H1 (cell line): ENCODE results near the gene THOC5. TPM values are rescaled to one million over a fixed set of nuclear protein-coding genes. Genes with fewer than 3 reads are reported as not detected.

Source experiments
- BRCA1 ChIP-seq: IDR thresholded peaks from 2 replicates; pipeline ENCODE4 v1.6.1; 2012; ENCODE audit warnings: low read depth, low read length, improper control_type of control experiment
- CBX5 ChIP-seq: fragments of 300-800, 300-1000 bp; sonication (generic); IDR thresholded peaks from 2 replicates; pipeline ENCODE4 v1.7.1; 2016; ENCODE audit warnings: antibody characterized with exemption, low read length, low read depth
- CHD1 ChIP-seq: IDR thresholded peaks from 2 replicates; pipeline ENCODE4 v1.6.1; 2012; ENCODE audit warnings: low read depth, low read length, improper control_type of control experiment
- CHD7 ChIP-seq: fragments of 300-600 bp; sonication (generic); IDR thresholded peaks from 2 replicates; pipeline ENCODE4 v1.7.1; 2012; ENCODE audit warnings: low read length, moderate library complexity, mild to moderate bottlenecking, inconsistent platforms; ENCODE audit not compliant: insufficient replicate concordance
- CREB1 ChIP-seq: IDR thresholded peaks from 2 replicates; pipeline ENCODE4 v1.6.1; 2012; ENCODE audit warnings: inconsistent platforms
- EP300 ChIP-seq, 2 experiments: IDR thresholded peaks; 1 replicate in 1 of 2; 2 replicates in 1 of 2; pipeline ENCODE4 v1.6.1; 2011 to 2012; ENCODE audit warnings: low read depth in 2 of 2, low read length in 2 of 2, mild to moderate bottlenecking in 2 of 2, borderline replicate concordance in 1 of 2, inconsistent platforms in 1 of 2, moderate library complexity in 1 of 2
- JUND ChIP-seq: IDR thresholded peaks from 2 replicates; pipeline ENCODE4 v1.6.1; 2011; ENCODE audit warnings: mild to moderate bottlenecking, improper control_type of control experiment, low read length
- KDM5A ChIP-seq: fragments of 200-600 bp; IDR thresholded peaks from 2 replicates; pipeline ENCODE4 v1.7.1; 2012; ENCODE audit warnings: mild to moderate bottlenecking, low read length, inconsistent platforms, mixed read lengths
- POLR2AphosphoS5 ChIP-seq: IDR thresholded peaks from 2 replicates; pipeline ENCODE4 v1.6.1; 2011; ENCODE audit warnings: low read depth, low read length
- RFX5 ChIP-seq: IDR thresholded peaks from 2 replicates; pipeline ENCODE4 v1.6.1; 2011; ENCODE audit warnings: low read depth, low read length, improper control_type of control experiment, borderline replicate concordance
- SRF ChIP-seq: IDR thresholded peaks from 2 replicates; pipeline ENCODE4 v1.6.1; 2011; ENCODE audit warnings: mild to moderate bottlenecking, low read depth, low read length, moderate library complexity
- TEAD4 ChIP-seq: IDR thresholded peaks from 2 replicates; pipeline ENCODE4 v1.6.1; 2012; ENCODE audit warnings: low read depth, low read length, inconsistent platforms, mixed read lengths
- polyA plus RNA-seq, 7 experiments: library from polyadenylated mRNA; depleted of rRNA in 3 of 7; stranded (reverse) in 5 of 7; unstranded in 2 of 7; fragments of >200 nt in 5 of 7; fragments of 200-250 nt in 2 of 7; gene quantifications; 1 replicate in 5 of 7; 2 replicates in 1 of 7; 4 replicates in 1 of 7; pipeline versions ENCODE4 v1.2.1 to v1.2.3, GENCODE V29; 2011 to 2013; ENCODE audit warnings: missing spikeins in 2 of 7, mixed read lengths in 2 of 7
- total RNA-seq: library from RNA; stranded (reverse); fragmentation: NEBNext Ultra II Directional; extraction: Animal tissue kit (Norgen Biotek cat#: 25700); gene quantifications from 2 replicates; pipeline ENCODE4 v1.2.1, GENCODE V29; 2021

THOC5 gene
- total and polyA plus RNA-seq, 2 of the 8 experiments (the other 6 are each of a cell fraction or from before 2014, with no cell fraction given): 27.7 to 65.7 TPM

DNA sequence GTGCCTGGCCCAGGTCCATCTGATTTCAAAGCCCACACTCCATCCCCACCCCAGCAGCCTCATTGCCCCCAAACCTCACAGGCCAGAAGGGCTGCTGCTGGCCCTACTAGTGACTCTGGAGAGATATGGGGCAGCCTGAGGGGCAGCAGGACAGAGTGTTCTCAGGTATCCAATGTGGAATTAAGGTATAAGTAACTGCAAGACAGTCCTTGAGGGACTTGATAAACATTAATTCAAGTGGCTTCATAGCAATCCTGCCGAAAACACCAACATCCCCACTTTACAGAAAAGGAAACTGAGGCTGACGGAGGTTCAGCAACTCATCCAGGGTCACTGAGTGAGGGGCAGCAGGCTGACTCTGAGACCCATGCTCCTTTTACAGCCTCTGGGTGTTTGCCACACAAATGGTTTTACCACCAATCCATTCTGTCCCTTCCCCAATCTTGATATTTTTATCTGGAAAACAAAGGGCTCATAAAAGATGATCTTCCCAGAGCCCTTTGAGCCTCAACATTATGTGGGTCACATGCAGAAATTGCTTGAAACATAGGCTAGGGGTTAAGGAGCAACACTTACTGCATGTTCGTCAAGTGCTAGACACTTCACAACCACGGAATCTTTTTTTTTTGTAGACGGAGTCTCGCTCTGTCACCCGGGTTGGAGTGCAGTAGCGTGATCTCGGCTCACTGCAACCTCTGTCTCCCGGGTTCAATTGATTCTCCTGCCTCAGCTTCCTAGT is 25.1 kb upstream of the THOC5 start (continued):
- TF ChIP-seq CHD7 (no peak), KDM5A (no peak), POLR2AphosphoS5 (no peak), TEAD4 (no peak), CHD1 (no peak), EP300 (IDR thresholded peaks at IDR 0.05; ENCODE audit: borderline replicate concordance in 1 of 2, low read depth in 2 of 2, low read length in 2 of 2) (no peak), CREB1 (no peak), SRF (no peak), BRCA1 (no peak), JUND (no peak), CBX5 (no peak), RFX5 (no peak)
